SK-N-SH treated with all-trans-retinoic acid at 6 μM for 48 hours (cell line): ENCODE data around the gene ATRN.

Source experiments
- ATAC-seq: fragments of 200-7000 bp; cut with Tn5 transposase; 3 replicates; pipeline ENCODE4 v1.9.1; 2020; ENCODE audit warnings: mild to moderate bottlenecking, moderate library complexity
- ARNTL ChIP-seq: fragments of 450-650 bp; formaldehyde crosslinking; IDR thresholded peaks from 2 replicates; pipeline ENCODE4 v1.5.0; 2020; ENCODE audit warnings: low read depth, mild to moderate bottlenecking, moderate library complexity, borderline replicate concordance
- BACH2 ChIP-seq: fragments of 250-450 bp; sonication (Bioruptor Pico); IDR thresholded peaks from 2 replicates; pipeline ENCODE4 v1.9.0; 2021; ENCODE audit warnings: mild to moderate bottlenecking, borderline replicate concordance
- CREB5 ChIP-seq: fragments of 250-450 bp; sonication (Bioruptor Pico); IDR thresholded peaks from 2 replicates; pipeline ENCODE4 v1.5.1; 2020; ENCODE audit warnings: low read depth, mild to moderate bottlenecking, moderate library complexity
- CSDC2 ChIP-seq: fragments of 250-450 bp; sonication (Bioruptor Pico); IDR thresholded peaks from 2 replicates; pipeline ENCODE4 v1.5.0; 2020; ENCODE audit warnings: mild to moderate bottlenecking, moderate library complexity
- CSRNP3 ChIP-seq: fragments of 250-450 bp; sonication (Bioruptor Pico); IDR thresholded peaks from 2 replicates; pipeline ENCODE4 v1.5.1; 2021; ENCODE audit warnings: mild to moderate bottlenecking, moderate library complexity
- ESRRG ChIP-seq: fragments of 250-450 bp; sonication (Bioruptor Pico); IDR thresholded peaks from 2 replicates; pipeline ENCODE4 v1.6.1; 2021; ENCODE audit warnings: mild to moderate bottlenecking
- ISL1 ChIP-seq: fragments of 250-450 bp; sonication (Bioruptor Pico); IDR thresholded peaks from 2 replicates; pipeline ENCODE4 v2.1.2; 2022; ENCODE audit warnings: mild to moderate bottlenecking, moderate library complexity
- OSR1 ChIP-seq: fragments of 250-450 bp; sonication (Bioruptor Pico); IDR thresholded peaks from 2 replicates; pipeline ENCODE4 v1.8.0; 2022; ENCODE audit warnings: moderate library complexity, mild to moderate bottlenecking, inconsistent platforms
- PATZ1 ChIP-seq: fragments of 250-450 bp; sonication (Bioruptor Pico); IDR thresholded peaks from 2 replicates; pipeline ENCODE4 v1.8.0; 2020; ENCODE audit warnings: mild to moderate bottlenecking, moderate library complexity, borderline replicate concordance
- POU6F1 ChIP-seq: fragments of 250-450 bp; sonication (Bioruptor Pico); IDR thresholded peaks from 2 replicates; pipeline ENCODE4 v1.8.0; 2021; ENCODE audit warnings: low read depth, mild to moderate bottlenecking, moderate library complexity, borderline replicate concordance
- PPARA ChIP-seq: fragments of 250-450 bp; sonication (Bioruptor Pico); IDR thresholded peaks from 2 replicates; pipeline ENCODE4 v1.5.0; 2020; ENCODE audit warnings: mild to moderate bottlenecking, borderline replicate concordance
- RARB ChIP-seq: fragments of 250-450 bp; sonication (Bioruptor Pico); IDR thresholded peaks from 2 replicates; pipeline ENCODE4 v1.8.0; 2021; ENCODE audit warnings: mild to moderate bottlenecking, moderate library complexity
- SNAI2 ChIP-seq: fragments of 250-450 bp; sonication (Bioruptor Pico); IDR thresholded peaks from 2 replicates; pipeline ENCODE4 v1.5.0; 2020; ENCODE audit warnings: mild to moderate bottlenecking, moderate library complexity
- TCF4 ChIP-seq: fragments of 250-450 bp; sonication (Bioruptor Pico); IDR thresholded peaks from 2 replicates; pipeline ENCODE4 v1.8.0; 2021; ENCODE audit warnings: mild to moderate bottlenecking, moderate library complexity, borderline replicate concordance
- TOX ChIP-seq: fragments of 250-450 bp; sonication (Bioruptor Pico); IDR thresholded peaks from 2 replicates; pipeline ENCODE4 v1.8.0; 2021; ENCODE audit warnings: mild to moderate bottlenecking, moderate library complexity, borderline replicate concordance
- TSHZ2 ChIP-seq: fragments of 250-450 bp; sonication (Bioruptor Pico); IDR thresholded peaks from 2 replicates; pipeline ENCODE4 v1.5.0; 2020; ENCODE audit warnings: mild to moderate bottlenecking, moderate library complexity
- ZC3H10 ChIP-seq: fragments of 250-450 bp; sonication (Bioruptor Pico); IDR thresholded peaks from 2 replicates; pipeline ENCODE4 v1.5.1; 2021; ENCODE audit warnings: mild to moderate bottlenecking, moderate library complexity
- ZFP3 ChIP-seq: fragments of 250-450 bp; sonication (Bioruptor Pico); IDR thresholded peaks from 2 replicates; pipeline ENCODE4 v1.5.0; 2020; ENCODE audit warnings: mild to moderate bottlenecking, moderate library complexity
- ZFP30 ChIP-seq: fragments of 450-650 bp; formaldehyde crosslinking; IDR thresholded peaks from 2 replicates; pipeline ENCODE4 v1.5.0; 2022; ENCODE audit warnings: mild to moderate bottlenecking, moderate library complexity
- ZNF565 ChIP-seq: fragments of 450-650 bp; formaldehyde crosslinking; conservative IDR thresholded peaks from 2 replicates; pipeline ENCODE4 v1.5.0; 2020; ENCODE audit warnings: low read depth, mild to moderate bottlenecking, moderate library complexity
- ZNF70 ChIP-seq: fragments of 450-650 bp; formaldehyde crosslinking; IDR thresholded peaks from 2 replicates; pipeline ENCODE4 v1.5.0; 2020; ENCODE audit warnings: mild to moderate bottlenecking, moderate library complexity
- ZNF8 ChIP-seq: fragments of 450-650 bp; formaldehyde crosslinking; IDR thresholded peaks from 2 replicates; pipeline ENCODE4 v1.5.0; 2020; ENCODE audit warnings: mild to moderate bottlenecking, moderate library complexity

ATRN gene

GRCh38 chr20:3655131-3655405 lies 184.2 kb downstream of the ATRN start:
- TF ChIP-seq ZC3H10 = no peak
- TF ChIP-seq ESRRG (CRISPR knock-in tag) = no peak
- no peak for TF ChIP-seq TOX
- no peak for TF ChIP-seq BACH2
- TF ChIP-seq CSRNP3 = no peak
- TF ChIP-seq PPARA (CRISPR knock-in tag) = no peak
- no peak for TF ChIP-seq ZFP3 (CRISPR knock-in tag)
- TF ChIP-seq TSHZ2 = no peak
- TF ChIP-seq ZNF8 = no peak
- no peak for TF ChIP-seq ZFP30 (CRISPR knock-in tag)
- no peak for TF ChIP-seq ISL1 (CRISPR knock-in tag)
- no peak for TF ChIP-seq ZNF565
- no peak for TF ChIP-seq CREB5
- TF ChIP-seq PATZ1 (CRISPR knock-in tag) = no peak
- no peak for TF ChIP-seq SNAI2 (CRISPR knock-in tag)
- TF ChIP-seq CSDC2 (CRISPR knock-in tag) = no peak
- no peak for TF ChIP-seq ARNTL (CRISPR knock-in tag)
- no peak for TF ChIP-seq RARB (CRISPR knock-in tag)
- TF ChIP-seq ZNF70 (CRISPR knock-in tag) = no peak
- ATAC-seq = no peak

- no peak for TF ChIP-seq ZFP30 (CRISPR knock-in tag)
- TF ChIP-seq ZNF8 = no peak
- TF ChIP-seq ESRRG (CRISPR knock-in tag) = no peak
- no peak for TF ChIP-seq PPARA (CRISPR knock-in tag)
- no peak for TF ChIP-seq OSR1 (CRISPR knock-in tag)
- no peak for TF ChIP-seq CREB5
- TF ChIP-seq ZNF70 (CRISPR knock-in tag) = no peak
- no peak for TF ChIP-seq ARNTL (CRISPR knock-in tag)
- no peak for TF ChIP-seq CSDC2 (CRISPR knock-in tag)
- TF ChIP-seq TOX = no peak
- TF ChIP-seq SNAI2 (CRISPR knock-in tag) = no peak
- no peak for TF ChIP-seq RARB (CRISPR knock-in tag)
- TF ChIP-seq TCF4 (CRISPR knock-in tag) = no peak
- TF ChIP-seq ZFP3 (CRISPR knock-in tag) = no peak
- TF ChIP-seq ISL1 (CRISPR knock-in tag) = no peak
- TF ChIP-seq POU6F1 (CRISPR knock-in tag) = no peak
- ATAC-seq = no peak
These were observed 187.3 kb downstream of the ATRN start for GRCh38 chr20:3658019-3658715.
